NCI-H2227 treated with DMSO at 0.1 percent for 48 hours (cell line): ENCODE measurements around the gene NFATC2.

Experiments used
- DNase-seq: peaks from one replicate; lab custom pipeline; 2025; lab: John Stamatoyannopoulos, UW

The NFATC2 gene

DNA sequence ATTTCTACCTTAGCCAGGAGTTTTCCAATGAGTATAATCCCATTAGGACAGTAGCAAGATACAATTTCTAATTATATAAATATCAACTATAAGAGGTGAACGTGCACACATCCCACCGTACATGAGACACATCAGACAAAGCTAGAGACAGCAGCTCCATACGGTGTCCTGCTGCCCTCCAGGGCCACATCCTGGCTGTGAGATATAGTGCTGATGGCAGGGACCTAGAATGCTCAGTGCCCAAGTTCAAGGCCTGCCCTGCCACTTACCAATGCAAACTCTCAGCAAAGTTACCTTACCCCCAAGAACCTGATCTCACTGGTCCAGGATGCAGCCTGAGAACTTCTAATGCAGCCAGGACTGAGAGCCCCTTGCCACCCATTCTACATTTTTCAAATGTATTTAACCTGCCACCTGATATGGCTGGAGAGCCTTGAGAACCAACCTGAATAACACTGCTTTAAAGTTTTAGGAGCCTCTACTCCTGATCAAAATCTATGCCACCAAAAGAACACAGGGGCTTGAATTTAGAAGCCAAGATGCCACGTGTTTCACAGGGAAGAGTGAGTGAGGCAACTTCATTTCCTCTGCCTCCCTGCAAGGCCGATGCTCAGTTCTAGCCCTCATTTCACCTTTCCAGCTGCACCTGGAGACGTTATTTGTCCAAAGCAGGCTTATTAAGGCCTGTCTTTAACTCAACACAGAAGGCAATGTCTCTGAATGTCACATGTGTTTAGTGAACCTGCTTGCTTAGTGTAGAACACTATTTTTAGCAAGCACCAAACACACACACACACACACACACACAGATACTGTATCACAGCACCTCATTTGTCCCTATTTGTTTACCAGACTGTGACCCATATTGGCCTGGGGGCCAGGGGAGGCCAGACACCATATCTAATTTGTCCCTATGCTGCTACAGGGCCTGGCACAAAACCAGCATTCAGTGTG lies 6.1 kb downstream of the NFATC2 start:
- DNase-seq, result no peak

DNA sequence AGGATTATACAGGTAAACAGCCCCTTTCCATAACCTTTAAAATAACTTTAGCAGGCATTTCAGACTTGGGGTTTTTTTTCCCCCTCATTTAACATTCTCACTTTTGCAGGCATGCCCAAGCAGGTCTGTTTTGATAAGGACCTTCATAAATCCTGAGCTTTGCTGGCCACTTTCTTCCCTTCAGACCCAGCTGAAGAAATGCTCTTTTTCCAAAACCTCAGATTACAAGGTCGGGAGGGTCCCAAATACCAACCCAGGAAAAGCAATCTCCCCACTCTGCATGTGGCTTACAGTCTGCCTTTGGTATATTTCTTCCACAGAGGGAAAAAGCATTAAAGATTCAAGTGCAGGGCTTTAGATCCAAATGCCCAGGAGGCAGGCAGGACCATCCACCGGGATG lies 6.8 kb downstream of the NFATC2 start:
- DNase-seq, result no peak

DNA sequence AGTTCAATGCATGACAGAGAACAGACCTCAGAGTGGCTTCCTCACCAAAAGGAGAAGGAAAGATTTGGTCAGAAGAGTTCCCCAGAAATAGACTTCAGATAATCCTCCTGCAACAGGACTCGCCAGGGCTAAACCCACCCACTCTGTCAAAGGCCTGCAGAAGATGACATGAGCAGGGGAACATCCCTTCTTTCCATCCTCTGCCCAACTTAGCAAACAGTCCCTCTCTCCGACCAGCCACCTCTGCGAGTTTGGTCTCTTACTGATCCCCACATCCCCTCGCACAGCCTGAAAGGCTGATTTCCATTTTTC lies 7.5 kb downstream of the NFATC2 start:
- DNase-seq, result no peak

DNA sequence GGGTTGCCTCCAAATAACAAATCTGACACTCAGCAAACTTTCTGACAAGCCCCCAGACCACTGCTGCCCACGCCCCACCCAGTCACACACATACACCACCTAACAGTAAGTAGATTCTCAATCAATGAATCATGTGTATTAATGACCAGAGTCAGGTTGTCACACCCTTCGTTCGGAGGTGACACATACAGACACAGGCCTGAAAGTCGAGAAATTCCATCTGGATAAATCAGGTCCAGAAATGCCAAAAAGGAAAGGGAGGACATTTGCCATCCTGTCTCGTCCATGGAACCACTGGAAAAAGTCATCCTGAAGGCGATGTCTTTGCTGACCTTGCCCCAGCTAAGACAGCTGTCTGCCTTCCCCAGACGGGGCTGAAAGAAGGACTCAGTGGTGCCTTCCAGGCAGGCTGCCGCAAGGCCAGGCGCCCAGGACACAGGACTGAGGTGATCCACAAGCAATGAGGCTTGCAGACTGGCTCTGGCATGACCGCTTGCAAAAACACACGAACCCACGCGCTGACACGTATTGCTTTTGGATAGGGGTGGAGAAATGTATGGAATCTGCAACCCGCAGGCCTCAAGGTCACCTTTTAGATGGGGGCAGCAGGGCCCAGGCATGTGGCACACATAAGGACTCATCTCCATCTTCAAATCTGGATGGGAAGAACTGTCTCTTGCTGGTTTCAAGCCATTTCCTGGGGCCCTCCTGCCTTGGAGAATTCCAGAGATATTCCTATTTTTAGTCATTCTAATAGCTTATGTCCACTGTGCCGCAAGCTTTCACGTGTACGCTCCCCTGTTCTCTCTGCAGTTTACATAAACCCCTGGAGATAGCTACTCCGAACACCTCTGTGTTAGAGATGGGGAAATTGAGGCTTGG lies 9.0 kb downstream of the NFATC2 start:
- no peak for DNase-seq

DNA sequence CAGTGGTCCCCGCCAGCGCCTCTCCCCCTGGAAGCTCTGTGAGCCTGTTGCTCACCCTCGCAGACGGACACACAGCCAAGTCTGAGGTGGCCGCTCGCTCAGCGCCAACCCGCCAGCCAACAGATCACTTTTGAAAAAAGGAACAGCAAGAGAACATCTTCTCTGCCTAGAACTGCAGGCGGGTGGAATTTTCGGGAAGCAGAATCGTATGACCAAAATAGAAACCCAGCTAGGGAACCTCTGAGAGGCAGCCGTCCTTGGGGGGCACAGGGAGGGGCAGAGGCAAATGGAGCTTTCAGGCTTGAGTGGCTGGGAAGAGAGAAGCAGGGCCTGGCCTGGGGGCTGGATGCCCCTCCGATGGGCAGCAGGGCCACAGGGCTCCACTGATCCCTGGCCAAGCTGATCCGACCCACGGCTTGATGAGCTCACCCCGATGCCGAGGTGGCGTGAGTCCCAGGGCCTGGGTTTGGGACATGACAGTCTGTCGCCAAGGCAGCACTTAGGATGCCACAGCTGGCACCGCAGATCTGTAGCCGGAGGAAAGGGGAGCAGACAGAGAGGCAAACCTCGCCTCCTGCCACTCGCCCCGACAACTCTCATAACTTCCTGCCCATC lies 9.8 kb downstream of the NFATC2 start:
- DNase-seq, result no peak

DNA sequence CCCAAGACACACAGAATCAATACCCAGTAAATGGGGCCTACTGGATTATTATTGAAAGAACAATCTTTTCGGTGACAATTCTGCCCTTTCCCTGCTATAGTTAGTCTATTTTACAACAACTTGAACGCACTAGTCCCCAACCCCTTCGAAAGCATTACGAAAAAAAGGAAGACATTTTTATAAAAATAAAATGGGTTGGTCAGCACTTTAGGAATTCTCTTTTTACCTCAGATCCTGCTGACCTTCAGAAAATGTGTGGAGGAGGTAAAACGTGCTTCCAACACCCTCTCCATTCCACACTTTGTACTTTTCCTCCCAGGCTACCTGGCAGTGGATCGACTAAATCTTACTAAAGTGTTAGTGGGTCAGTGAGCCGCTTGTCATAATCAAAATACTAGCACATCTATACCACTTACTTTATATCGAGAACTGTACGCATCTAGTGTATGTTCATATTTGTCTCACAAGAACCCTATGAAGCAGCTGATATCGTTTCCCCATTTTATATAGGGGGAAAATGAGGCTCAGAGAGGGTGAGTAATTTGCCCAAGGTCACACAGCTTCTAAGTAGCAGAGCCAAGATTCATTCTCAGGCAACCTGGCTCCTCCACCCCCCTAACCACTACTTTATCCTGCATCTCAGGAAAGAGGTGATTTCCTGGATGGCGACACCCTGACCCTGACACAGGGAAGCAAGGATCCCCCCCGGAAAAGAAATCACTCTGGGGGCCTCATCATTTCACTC lies 10.6 kb downstream of the NFATC2 start:
- no peak for DNase-seq

DNA sequence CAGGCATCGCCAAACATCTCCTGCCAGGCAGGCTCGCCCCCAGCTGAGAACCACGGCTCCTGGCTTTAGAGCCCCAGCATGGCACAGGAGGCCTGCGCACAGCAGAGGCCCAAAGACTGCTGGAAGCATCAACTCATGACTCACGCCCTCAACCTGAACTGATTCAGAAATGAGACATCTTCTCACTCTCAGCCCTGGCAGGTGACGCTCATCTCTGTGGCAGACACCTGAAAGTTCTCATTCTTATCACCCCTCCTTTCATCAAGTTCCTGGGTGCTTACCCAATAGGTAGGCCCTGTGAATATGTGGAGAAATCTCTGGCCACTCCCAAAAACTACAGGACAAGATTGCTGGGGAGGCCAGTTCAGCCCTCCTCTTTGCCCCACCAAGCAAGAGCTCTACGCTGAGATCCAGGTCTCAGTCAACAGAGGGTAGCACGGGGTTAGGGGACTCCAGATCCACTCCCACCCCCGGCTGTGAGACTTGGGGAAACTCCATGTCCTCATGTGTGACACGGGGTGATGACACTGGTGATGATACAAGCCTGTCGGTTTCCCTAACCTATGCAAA lies 11.3 kb downstream of the NFATC2 start:
- no peak for DNase-seq

DNA sequence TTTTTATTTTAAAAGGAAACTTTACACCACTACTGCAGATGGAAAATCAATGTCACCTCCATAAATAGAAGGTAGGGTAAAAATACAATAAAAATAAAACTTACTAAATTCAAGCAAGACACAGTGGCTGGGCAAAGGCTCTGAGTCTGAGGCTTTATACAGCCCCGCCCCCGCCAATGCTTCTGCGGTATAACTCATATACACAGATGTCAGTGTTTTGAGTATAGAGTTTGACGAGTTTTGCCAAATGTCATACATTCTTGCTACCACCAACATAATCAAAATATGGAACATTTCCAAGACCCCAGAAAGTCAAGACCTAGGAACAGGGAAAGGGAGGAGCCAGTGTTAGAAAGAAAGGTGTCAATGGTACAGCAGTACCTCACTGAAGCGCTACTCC lies 12.8 kb downstream of the NFATC2 start:
- DNase-seq, result no peak

DNA sequence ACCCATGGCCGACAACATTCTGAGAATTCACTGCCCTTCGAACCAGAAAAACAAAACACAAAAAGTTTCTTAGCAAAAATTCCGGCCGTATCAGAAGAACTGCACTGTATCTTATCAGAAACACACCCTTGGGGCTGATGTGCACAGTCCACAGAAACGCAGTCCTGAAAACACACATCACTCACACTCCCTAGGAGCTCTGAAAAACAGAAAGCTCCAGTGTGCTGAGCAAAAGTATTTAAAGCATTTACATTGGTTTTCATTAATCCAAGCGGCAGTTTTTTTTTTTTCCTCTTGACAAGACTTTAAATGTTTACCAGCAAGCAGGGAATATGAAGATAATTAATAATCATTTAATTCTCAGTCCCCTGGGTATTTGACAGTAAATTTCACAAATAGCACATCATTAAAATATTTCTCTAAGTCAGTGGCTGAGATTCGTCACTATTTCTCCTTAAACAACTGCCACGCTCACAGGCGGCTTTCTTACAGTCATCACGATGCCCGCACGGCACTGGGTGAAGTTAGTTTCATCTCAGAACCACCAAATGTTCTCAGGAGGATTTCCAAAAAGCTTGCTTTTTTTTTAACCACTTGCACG lies 13.3 kb downstream of the NFATC2 start:
- no peak for DNase-seq

DNA sequence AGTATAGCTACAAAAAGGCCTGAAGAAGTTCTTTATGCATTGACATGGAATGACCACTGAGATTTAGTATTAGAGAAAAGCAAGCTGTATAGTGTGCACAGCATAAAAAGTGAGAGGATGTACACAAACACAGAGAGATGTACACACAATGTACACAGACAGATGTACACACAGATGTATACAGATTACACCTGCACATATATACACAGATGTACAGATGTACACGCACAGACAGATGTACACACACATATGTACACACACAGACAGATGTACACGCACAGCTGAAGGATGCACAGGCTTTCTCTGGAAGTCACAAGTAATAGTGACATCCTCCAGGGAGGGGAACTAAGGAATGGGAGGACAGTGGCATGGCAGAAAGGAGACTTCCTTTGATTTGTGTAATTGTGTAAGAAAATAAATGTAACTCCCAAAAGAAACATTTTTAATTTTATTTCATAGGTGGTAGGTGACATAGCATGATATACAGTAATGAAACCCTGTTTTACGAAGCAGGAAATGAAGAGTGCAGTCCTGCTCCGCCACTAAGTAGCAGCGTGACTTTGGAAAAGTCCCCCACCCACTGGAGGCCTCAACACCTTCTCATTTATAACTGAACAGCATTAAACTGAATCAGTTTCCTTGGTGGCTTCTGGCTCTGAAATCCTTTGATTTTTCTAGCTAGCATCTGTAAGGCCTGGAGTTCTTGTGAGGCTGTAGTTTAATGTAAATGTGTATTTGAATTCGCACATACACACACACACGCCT lies 14.1 kb downstream of the NFATC2 start:
- no peak for DNase-seq

DNA sequence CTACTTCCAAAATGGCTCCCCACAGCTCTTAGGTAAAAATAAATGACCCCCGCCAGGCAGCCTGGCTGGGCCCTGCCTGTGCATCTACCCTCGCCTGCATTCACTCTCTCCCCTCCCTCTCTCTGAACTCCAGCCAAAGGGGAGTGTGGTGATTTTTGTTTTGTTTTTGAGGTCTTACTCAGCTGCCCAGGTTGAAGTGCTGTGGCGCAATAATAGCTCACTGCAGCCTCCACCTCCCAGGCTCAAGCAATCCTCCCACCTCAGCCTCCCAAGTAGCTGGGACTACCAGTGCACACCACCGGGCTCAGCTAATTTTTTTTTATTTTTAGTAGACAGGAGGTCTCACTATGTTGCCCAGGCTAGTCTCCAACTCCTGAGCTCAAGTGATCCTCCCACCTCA lies 15.8 kb downstream of the NFATC2 start:
- DNase-seq, result no peak

DNA sequence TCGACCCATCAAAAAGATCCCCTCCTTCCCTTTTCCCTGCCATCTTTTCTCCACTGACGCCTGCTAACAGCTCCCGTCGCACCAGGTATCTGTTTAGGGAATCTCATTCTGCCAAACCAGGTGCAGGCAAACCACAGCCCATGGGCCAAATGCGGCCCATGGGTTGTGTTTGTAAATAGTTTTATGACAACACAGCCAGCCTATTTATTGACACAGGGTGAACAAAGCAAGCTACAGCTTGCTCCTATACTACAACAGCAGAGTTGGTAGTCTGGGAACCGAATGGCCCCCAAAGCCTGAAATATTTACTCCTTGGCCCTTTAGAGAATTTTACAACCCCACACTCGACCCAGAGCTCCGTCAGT lies 16.4 kb downstream of the NFATC2 start:
- no peak for DNase-seq

DNA sequence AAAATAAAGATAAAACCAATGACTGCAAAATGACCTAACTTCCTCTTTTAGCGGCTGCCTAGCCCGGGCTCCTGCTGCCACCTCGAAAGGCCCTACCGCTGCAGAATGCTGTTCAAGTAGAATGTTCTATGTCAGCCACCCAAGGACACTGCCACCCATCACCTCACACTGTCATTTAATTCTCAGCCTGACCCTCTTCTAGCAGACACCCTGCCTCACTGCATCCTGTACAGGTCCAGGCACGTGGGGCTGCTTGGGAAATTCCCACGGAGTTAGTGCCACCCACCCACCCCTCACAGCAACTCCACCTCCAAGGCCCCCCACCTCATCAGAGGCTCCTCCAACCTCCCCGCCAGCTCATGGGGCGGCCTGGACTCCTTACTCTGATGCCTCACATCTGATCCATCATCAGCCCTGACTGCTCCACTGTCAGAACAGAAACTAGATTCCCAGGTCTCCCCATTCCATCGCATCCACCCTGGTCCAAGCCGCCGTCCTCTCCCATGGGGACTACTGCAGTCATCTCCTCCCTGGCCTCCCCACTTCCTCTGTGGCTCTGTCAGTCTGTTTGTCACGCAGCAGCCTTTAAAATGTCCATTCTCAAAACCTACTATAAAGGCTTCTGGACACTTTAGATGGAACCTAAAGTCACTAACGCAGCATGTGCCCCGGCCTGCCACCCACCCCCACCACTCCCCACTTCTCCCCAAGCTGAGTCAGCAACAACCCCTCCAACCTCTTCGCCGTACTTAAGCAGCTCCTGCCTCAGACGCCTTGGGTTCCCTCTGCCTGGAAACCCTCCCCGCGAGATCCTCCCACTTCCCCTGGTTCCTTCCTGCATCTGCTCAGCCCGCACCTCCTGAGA lies 17.0 kb downstream of the NFATC2 start:
- no peak for DNase-seq

DNA sequence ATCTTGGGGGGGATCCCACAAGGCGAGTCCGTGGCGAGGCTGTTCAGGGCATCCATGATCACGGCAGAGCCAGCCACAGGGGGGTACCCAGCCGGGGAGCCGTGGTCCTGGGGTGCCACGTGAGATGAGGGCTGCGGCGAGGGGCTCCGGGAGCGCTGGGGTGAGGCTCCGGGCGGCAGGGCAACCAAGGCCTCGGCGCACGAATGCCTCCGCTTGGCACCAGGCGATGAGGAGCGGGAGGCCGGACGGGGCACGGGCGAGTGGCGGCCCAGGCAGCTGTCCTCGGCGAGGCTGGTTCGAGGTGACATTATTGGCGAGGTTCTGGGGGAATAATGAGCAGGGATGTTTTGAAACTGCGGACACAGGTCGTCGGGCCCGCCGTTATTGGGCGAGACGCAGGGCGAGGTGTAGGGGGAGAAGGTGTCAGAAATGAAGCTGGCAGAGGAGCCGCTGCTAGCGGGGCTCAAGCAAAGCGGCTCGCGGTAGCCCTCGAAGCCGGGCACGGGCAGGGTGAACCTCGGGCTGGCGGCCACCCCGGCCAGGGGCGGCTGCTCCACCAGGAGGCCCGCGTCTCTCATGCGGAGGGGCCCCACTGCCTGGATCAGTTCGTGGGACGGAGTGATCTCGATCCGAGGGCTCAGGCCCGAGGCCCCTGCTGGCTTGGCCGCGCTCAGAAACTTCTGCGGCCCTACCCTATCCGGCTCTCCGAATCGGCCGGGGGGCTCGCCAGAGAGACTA lies 19.1 kb downstream of the NFATC2 start:
- DNase-seq, result no peak

DNA sequence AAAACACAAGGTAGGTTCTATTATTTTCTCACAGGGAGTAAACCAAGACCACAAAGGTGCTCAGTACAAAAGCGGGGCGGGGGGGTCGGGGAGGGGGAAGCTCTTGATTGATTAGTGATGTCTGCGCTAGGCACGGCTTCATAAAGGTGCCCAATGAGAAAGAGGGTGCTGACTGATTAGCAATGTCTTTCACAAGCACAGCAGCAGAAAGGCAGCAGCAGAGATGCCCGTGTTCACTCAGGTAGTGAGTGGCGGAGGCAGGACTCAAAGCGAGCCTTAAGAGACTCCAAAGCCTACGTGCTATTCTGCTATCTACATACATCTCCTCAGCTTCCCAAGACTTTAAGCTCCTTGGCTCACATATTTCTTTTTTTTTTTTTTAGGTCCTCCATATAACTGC lies 20.3 kb downstream of the NFATC2 start:
- no peak for DNase-seq

DNA sequence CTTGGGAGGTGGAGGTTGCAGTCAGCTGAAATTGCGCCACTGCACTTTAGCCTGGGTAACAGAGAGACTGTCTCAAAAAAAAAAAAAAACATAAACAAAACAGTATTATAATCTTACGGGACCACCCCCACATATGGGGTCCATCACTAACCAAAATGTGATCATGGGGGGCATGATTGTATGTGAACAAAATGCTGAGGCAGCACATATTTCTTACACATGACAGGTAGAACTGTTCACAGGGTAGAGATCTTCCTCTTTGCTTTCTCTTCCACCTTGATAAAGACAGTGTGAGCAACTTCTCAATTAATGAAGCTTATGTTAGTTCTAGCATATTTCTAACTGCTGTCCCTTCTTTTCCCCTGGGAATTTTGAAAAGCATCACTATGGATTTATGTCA lies 24.7 kb downstream of the NFATC2 start:
- DNase-seq, result no peak

DNA sequence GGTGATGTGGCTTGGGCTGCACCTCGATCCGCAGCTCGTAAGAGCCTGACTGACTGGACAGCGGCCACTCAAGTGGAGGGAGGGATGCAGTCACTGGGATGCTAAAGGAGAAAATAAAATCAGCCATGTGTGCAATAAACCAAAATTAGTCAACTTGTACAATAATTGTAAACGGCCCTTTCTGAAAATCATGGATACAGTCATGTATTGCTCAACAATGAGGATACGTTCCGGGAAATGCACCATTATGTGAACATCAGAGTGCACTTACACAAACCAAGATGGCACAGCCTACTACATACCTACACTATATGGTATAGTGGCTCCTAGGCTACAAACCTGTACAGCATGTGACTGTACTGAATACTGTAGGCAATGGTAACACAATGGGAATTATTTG lies 25.7 kb downstream of the NFATC2 start:
- DNase-seq, result no peak

DNA sequence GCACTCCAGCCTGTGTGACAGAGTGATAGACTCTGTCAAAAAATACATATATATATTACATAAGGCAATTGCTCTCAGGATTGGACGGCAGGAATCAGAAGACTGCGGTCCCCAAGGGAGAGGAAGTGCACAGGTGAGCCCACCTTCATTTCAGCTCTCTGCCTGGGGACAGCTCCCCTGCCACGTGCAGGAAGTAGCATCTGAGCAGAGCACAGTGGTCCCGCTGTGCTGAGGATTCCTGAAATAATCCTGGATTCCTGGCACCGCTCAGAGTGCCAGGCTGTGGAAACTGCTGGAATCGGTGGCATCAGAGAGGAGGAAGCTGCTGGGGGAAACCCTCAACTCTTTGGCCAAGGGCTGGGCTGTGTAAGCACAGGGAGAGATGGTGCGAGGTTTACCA lies 27.7 kb downstream of the NFATC2 start:
- DNase-seq, result no peak

DNA sequence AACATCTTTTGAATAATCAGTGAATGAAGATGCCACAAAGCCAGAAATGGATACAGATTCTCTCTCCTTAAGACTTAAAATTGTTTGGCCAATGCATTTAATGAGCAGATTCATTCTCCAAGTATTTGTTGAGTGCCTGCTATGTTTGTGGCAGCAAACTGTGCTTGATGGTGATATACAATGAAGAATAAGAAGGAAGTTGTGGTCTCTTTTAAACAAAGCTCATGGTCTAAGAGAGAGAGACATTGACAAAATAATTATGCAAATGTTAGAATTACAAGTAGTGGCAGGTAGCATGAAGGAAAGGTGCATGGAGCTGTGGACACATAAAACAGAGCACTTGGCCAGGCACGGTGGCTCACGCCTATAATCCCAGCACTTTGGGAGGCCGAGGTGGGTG lies 28.3 kb downstream of the NFATC2 start:
- no peak for DNase-seq
